Spleen (tissue), 11 donors: ENCODE results near the gene ZNRF2. TPM values are rescaled to one million over a fixed set of nuclear protein-coding genes. Genes with fewer than 3 reads are reported as not detected.

Experiments
- DNase-seq: peaks from one replicate; pipeline ENCODE4 v3.0.0-alpha.2; 2020
- H3K27ac ChIP-seq, 8 donors: fragments of 200-600 bp; sonication (generic) in 7 of 8; 1 replicate in 4 of 8; 2 replicates in 4 of 8; pipeline versions ENCODE4 v1.5.0 to v1.8.0; 2016 to 2021; ENCODE audit warnings: inconsistent platforms in 4 of 8, mild to moderate bottlenecking in 4 of 8, moderate library complexity in 1 of 8
- H3K27me3 ChIP-seq, 7 donors: fragments of 200-600 bp; sonication (generic) in 6 of 7; replicated peaks in 1 of 7; 1 replicate in 4 of 7; 2 replicates in 3 of 7; pipeline versions ENCODE4 v1.5.0 to v1.8.0; 2016 to 2021; ENCODE audit warnings: inconsistent platforms in 3 of 7, mild to moderate bottlenecking in 1 of 7
- H3K36me3 ChIP-seq, 6 donors: fragments of 200-600 bp; sonication (generic) in 5 of 6; 1 replicate in 4 of 6; 2 replicates in 2 of 6; pipeline versions ENCODE4 v1.5.0 to v1.8.0; 2016 to 2021; ENCODE audit warnings: inconsistent platforms in 2 of 6
- H3K4me1 ChIP-seq, 6 donors: fragments of 200-600 bp; sonication (generic) in 5 of 6; 1 replicate in 3 of 6; 2 replicates in 3 of 6; pipeline versions ENCODE4 v1.5.0 to v1.8.0; 2016 to 2021; ENCODE audit warnings: inconsistent platforms in 3 of 6
- H3K4me3 ChIP-seq, 8 donors: fragments of 200-600 bp; sonication (generic) in 7 of 8; 1 replicate in 4 of 8; 2 replicates in 4 of 8; pipeline versions ENCODE4 v1.5.0 to v1.8.0; 2016 to 2021; ENCODE audit warnings: inconsistent platforms in 4 of 8, mild to moderate bottlenecking in 4 of 8, moderate library complexity in 2 of 8
- H3K9me3 ChIP-seq, 8 donors: fragments of 200-600 bp; sonication (generic) in 7 of 8; 1 replicate in 4 of 8; 2 replicates in 4 of 8; pipeline versions ENCODE4 v1.5.0 to v1.8.0; 2016 to 2021; ENCODE audit warnings: inconsistent platforms in 4 of 8
- POLR2A ChIP-seq, 3 donors: fragments of 450-650 bp; IDR thresholded peaks; one replicate each; pipeline ENCODE4 v1.5.1; 2017; ENCODE audit warnings: antibody characterized with exemption in 3 of 3, mild to moderate bottlenecking in 1 of 3
- POLR2AphosphoS5 ChIP-seq, 3 donors: sonication (generic); formaldehyde crosslinking; IDR thresholded peaks; one replicate each; pipeline ENCODE4 v1.5.1; 2017; ENCODE audit warnings: antibody characterized with exemption in 3 of 3
- WGBS, 5 donors: extraction: QIAGEN DNeasy Blood & Tissue Kit in 3 of 5; methylation state at CpG; one replicate each; pipeline versions ENCODE4 v1.1.5 to v1.1.7; 2013 to 2018; 5-methylcytosine and 5-hydroxymethylcytosine counted together
- intact Hi-C: fragments of 100-400 bp; cut with DNase I; formaldehyde crosslinking; loops from one replicate; pipeline ENCODE4 v1.15.0; 2023; ENCODE audit warnings: low total_unique reads
- polyA plus RNA-seq, 3 donors: library from polyadenylated mRNA; stranded (reverse); fragments of 200-250 nt; gene quantifications; one replicate each; pipeline ENCODE4 v1.2.1, GENCODE V29; 2013
- total RNA-seq, 7 donors: library from RNA; depleted of rRNA in 3 of 7; stranded (reverse); fragments of >200 nt in 3 of 7; fragmentation: NEBNext Ultra II Directional in 4 of 7; extraction: Animal tissue kit (Norgen Biotek cat#: 25700) in 4 of 7; gene quantifications; one replicate each; pipeline versions ENCODE4 v1.1.0 to v1.2.1, GENCODE V29; 2016 to 2021
- TF ChIP-seq, protein P1 (sequence below), 11 experiments: fragments of 200-600 bp in 7 of 11; fragments of 450-650 bp in 4 of 11; sonication (generic) in 4 of 11; IDR thresholded peaks in 8 of 11; conservative IDR thresholded peaks in 3 of 11; 1 replicate in 7 of 11; 2 replicates in 4 of 11; pipeline versions ENCODE4 v1.4.0 to v1.8.0; 2016 to 2021; ENCODE audit warnings: antibody characterized with exemption in 11 of 11, inconsistent platforms in 4 of 11, mild to moderate bottlenecking in 1 of 11
- donor health status: healthy with polysubstance abuse.
- donor health status: DM: no; HTN: no; CAD: no; lungs with moderate emphysema.
- donor health status: DM: no; HTN: no; CAD: no.
- donor health status: Bipolar disorder and iron deficiency.
- donor health status: healthy.
- donor health status: DM: no; HTN: no; CAD: no.
- donor health status: DM: yes; HTN: yes; CAD: no.

ZNRF2 gene
- total and polyA plus RNA-seq, 10 donors: 6.8 to 42.5 (median 28.5) TPM

DNA sequence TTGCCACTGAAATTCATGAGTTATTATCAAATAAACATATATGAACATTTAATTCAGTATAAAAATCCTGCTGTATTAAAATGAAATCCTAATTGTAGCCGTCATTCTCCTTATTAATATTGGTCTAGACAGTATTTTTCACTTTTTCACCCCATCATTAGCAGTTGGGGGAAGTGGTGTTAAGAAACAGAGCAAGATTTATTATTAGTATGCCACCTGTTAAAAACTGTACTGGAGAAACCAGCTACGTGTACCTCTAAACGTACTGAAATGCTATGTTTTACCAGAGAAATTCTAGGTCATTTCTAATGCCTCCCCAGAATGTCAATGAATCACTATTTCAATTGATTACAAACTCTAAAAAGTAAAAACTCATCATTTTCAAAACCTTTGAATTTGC lies 9.8 kb upstream of the ZNRF2 start:
- intact Hi-C loops: loop anchor here (5.0 to 10.0 kb wide), 3 partner anchors 110 to 293 kb away; no protein-coding TSS in a partner anchor
- Histone ChIP-seq H3K27ac (no peak overlapping the region), H3K36me3 (no peaks in the 10 kb centered on the region), H3K4me1 (peaks cover 0 to 25% (median 12%) of the 10 kb centered on the region in 6 donors), H3K4me3 (no peak overlapping the region), H3K9me3 (no peaks in the 10 kb centered on the region), H3K27me3 (no peaks in the 10 kb centered on the region)
- WGBS, 5 donors: 77 to 89% (median 83%) methylated on average over 3 of the region's 3 CpGs
- no peak for DNase-seq
- no peak for TF ChIP-seq POLR2AphosphoS5 (IDR thresholded peaks at IDR 0.05)
- TF ChIP-seq, protein P1, sequence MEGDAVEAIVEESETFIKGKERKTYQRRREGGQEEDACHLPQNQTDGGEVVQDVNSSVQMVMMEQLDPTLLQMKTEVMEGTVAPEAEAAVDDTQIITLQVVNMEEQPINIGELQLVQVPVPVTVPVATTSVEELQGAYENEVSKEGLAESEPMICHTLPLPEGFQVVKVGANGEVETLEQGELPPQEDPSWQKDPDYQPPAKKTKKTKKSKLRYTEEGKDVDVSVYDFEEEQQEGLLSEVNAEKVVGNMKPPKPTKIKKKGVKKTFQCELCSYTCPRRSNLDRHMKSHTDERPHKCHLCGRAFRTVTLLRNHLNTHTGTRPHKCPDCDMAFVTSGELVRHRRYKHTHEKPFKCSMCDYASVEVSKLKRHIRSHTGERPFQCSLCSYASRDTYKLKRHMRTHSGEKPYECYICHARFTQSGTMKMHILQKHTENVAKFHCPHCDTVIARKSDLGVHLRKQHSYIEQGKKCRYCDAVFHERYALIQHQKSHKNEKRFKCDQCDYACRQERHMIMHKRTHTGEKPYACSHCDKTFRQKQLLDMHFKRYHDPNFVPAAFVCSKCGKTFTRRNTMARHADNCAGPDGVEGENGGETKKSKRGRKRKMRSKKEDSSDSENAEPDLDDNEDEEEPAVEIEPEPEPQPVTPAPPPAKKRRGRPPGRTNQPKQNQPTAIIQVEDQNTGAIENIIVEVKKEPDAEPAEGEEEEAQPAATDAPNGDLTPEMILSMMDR (IDR thresholded peaks at IDR 0.05 in 8 of 11, conservative IDR thresholded peaks at IDR 0.05 in 3 of 11): no peak

DNA sequence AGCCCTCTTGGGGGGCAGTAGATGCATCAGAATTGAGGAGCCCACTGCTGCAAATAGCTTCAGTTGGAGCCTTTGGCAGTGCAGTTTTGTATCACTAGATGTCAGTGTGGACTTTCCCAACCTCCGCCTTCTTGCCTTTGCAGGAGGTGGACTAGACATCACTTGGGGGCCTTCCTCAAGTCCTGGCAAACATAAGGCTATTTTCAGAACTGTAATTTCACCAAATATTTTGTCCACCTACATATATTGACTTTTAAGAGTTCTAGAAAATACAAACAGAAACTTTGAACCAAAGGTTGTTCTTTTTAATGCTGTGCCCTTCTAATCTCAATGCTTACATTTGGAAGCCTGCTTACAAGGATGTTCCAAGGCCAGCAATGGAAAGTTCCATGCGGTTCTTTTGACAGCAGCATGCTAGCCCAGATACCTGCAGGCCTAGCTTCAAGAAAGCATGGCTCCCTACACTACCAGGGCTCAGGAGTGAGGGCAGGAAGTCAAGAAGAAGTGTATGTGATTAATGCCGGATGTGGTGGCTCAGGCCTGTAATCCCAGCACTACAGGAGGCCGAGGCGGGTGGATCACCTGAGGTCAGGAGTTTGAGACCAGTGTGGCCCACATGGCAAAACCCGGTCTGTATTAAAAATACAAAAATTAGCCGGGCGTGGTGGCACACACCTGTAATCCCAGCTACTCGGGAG lies 8.0 kb upstream of the ZNRF2 start:
- Histone ChIP-seq H3K27me3 (no peaks in the 10 kb centered on the region), H3K27ac (no peak overlapping the region), H3K4me3 (no peak overlapping the region), H3K9me3 (no peaks in the 10 kb centered on the region), H3K4me1 (peaks cover 0 to 32% (median 12%) of the 10 kb centered on the region in 6 donors), H3K36me3 (no peaks in the 10 kb centered on the region)
- no peak for DNase-seq
- intact Hi-C loops: loop anchor here (5.0 to 10.0 kb wide), 3 partner anchors 112 to 291 kb away; no protein-coding TSS in a partner anchor
- TF ChIP-seq, protein P1 (IDR thresholded peaks at IDR 0.05 in 8 of 11, conservative IDR thresholded peaks at IDR 0.05 in 3 of 11): peak in 9 of 11 experiments; percentile 36 to 69 (median 57)
- TF ChIP-seq POLR2AphosphoS5 (IDR thresholded peaks at IDR 0.05) (no peak), POLR2A (IDR thresholded peaks at IDR 0.05) (no peak)
- 78 to 94% (median 83%) methylated on average over 9 of the region's 9 CpGs for WGBS, 5 donors

DNA sequence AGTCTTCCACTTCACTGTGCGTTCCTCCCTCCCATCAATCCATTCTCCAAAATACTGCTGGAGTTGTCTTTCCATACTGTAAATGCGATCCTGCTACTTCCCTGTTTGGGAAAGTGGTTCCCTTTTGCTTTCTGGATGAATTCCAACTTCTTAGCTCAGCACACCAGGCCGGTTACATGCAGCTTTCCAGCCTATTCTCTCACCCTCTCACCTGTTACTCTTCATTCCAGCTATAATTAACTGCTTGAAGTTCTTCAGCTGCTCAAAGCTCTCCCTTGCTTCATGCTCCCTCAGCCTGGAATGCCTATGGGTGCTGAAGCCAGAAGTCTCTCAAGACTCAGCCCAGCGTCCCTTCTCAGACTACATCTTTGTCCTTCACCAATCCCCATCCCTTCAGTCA lies 6.0 kb upstream of the ZNRF2 start:
- H3K36me3 ChIP-seq: no peaks in the 10 kb centered on the region
- no peak overlapping the region for H3K27ac ChIP-seq
- TF ChIP-seq POLR2A (IDR thresholded peaks at IDR 0.05): no peak
- TF ChIP-seq, protein P1 (IDR thresholded peaks at IDR 0.05 in 8 of 11, conservative IDR thresholded peaks at IDR 0.05 in 3 of 11): no peak
- TF ChIP-seq POLR2AphosphoS5 (IDR thresholded peaks at IDR 0.05): no peak
- 64 to 76% (median 70%) methylated on average over 4 of the region's 4 CpGs for WGBS, 5 donors
- no peaks in the 10 kb centered on the region for H3K9me3 ChIP-seq
- DNase-seq: no peak
- intact Hi-C loops: loop anchor here (5.0 to 10.0 kb wide), 3 partner anchors 114 to 289 kb away; no protein-coding TSS in a partner anchor
- peaks cover 0 to 33% (median 13%) of the 10 kb centered on the region in 6 donors for H3K4me1 ChIP-seq
- H3K27me3 ChIP-seq: no peaks in the 10 kb centered on the region
- H3K4me3 ChIP-seq: no peak overlapping the region

GRCh38 chr7:30278849-30279652 lies 5.3 kb upstream of the ZNRF2 start:
- no peaks in the 10 kb centered on the region for H3K9me3 ChIP-seq
- H3K27me3 ChIP-seq: no peaks in the 10 kb centered on the region
- intact Hi-C loops: loop anchor here (5.0 to 10.0 kb wide), 3 partner anchors 114 to 288 kb away; no protein-coding TSS in a partner anchor
- peaks cover 0 to 40% (median 19%) of the 10 kb centered on the region in 6 donors for H3K4me1 ChIP-seq
- TF ChIP-seq POLR2AphosphoS5 (IDR thresholded peaks at IDR 0.05) (no peak), POLR2A (IDR thresholded peaks at IDR 0.05) (no peak)
- TF ChIP-seq, protein P1 (IDR thresholded peaks at IDR 0.05 in 8 of 11, conservative IDR thresholded peaks at IDR 0.05 in 3 of 11): no peak
- no peaks in the 10 kb centered on the region for H3K36me3 ChIP-seq
- no peak overlapping the region for H3K27ac ChIP-seq
- H3K4me3 ChIP-seq: no peak overlapping the region
- WGBS, 5 donors: 41 to 48% (median 43%) methylated on average over 8 of the region's 8 CpGs
- DNase-seq: no peak
